ENCODE data around the gene PLA2G4D.
A peak's percentile ranks its signal among the peaks of the same experiment; 100 is the strongest.

Gene PLA2G4D

GRCh38 chr15:42094512-42094963 is at the start of gene PLA2G4D:
Gene PLA2G4D (minus strand): TSS chr15:42094562. CDS start chr15:42094459, 103 bp downstream.
- DNase-seq: no peak

GRCh38 chr15:42143356-42143755 is 49.0 kb upstream of the PLA2G4D start:
- no peak for DNase-seq

- no peak for DNase-seq
Measured at GRCh38 chr15:42141795-42142667, 47.7 kb upstream of the PLA2G4D start.

- DNase-seq: no peak
Measured at GRCh38 chr15:42141246-42141645, 46.9 kb upstream of the PLA2G4D start.

- no peak for DNase-seq
Measured at GRCh38 chr15:42140383-42141070, 46.2 kb upstream of the PLA2G4D start.

- no peak for DNase-seq
Measured at GRCh38 chr15:42139596-42139995, 45.2 kb upstream of the PLA2G4D start.

- no peak for DNase-seq
Measured at GRCh38 chr15:42138968-42139386, 44.6 kb upstream of the PLA2G4D start.

- no peak for DNase-seq
Measured at GRCh38 chr15:42138411-42138810, 44.0 kb upstream of the PLA2G4D start.

- DNase-seq: peak; percentile 2
Measured at GRCh38 chr15:42137461-42138261, 43.3 kb upstream of the PLA2G4D start.

GRCh38 chr15:42136513-42136912 is 42.2 kb upstream of the PLA2G4D start:
- DNase-seq: no peak

- DNase-seq: no peak
Measured at GRCh38 chr15:42135351-42135750, 41.0 kb upstream of the PLA2G4D start.

- DNase-seq: no peak
Measured at GRCh38 chr15:42134617-42135245, 40.4 kb upstream of the PLA2G4D start.

- DNase-seq: peak; percentile 4
Measured at GRCh38 chr15:42133886-42134502, 39.6 kb upstream of the PLA2G4D start.

GRCh38 chr15:42133356-42133755 is 39.0 kb upstream of the PLA2G4D start:
- no peak for DNase-seq

GRCh38 chr15:42131826-42132806 is 37.8 kb upstream of the PLA2G4D start:
- no peak for DNase-seq

GRCh38 chr15:42131006-42131405 is 36.6 kb upstream of the PLA2G4D start:
- no peak for DNase-seq

GRCh38 chr15:42130246-42130986 is 36.1 kb upstream of the PLA2G4D start:
- no peak for DNase-seq

- DNase-seq: no peak
Measured at GRCh38 chr15:42129364-42129763, 35.0 kb upstream of the PLA2G4D start.

GRCh38 chr15:42128476-42128875 is 34.1 kb upstream of the PLA2G4D start:
- no peak for DNase-seq

GRCh38 chr15:42123546-42123945 is 29.2 kb upstream of the PLA2G4D start:
- DNase-seq: no peak

All from NCI-H748 treated with DMSO at 0.1 percent for 48 hours (cell line).